Occipital lobe (tissue), 2 donors: ENCODE measurements around the gene SH2D7. TPM values are rescaled to one million over a fixed set of nuclear protein-coding genes. Genes with fewer than 3 reads are reported as not detected.

Source experiments
- DNase-seq: peaks from one replicate; lab custom pipeline; 2025; lab: John Stamatoyannopoulos, UW
- total RNA-seq: library from RNA; depleted of rRNA; stranded (reverse); fragments of >200 nt; gene quantifications from one replicate; pipeline ENCODE4 v1.2.3, GENCODE V29; 2014

Gene SH2D7
- total RNA-seq, 1 donor from 2014 or later = not detected

- DNase-seq = no peak
These were observed 32.1 kb upstream of the SH2D7 start for GRCh38 chr15:78060232-78060631.

GRCh38 chr15:78061963-78062427, 30.4 kb upstream of the SH2D7 start:
- no peak for DNase-seq

- no peak for DNase-seq
These were observed 29.1 kb upstream of the SH2D7 start for GRCh38 chr15:78063217-78063616.

DNA sequence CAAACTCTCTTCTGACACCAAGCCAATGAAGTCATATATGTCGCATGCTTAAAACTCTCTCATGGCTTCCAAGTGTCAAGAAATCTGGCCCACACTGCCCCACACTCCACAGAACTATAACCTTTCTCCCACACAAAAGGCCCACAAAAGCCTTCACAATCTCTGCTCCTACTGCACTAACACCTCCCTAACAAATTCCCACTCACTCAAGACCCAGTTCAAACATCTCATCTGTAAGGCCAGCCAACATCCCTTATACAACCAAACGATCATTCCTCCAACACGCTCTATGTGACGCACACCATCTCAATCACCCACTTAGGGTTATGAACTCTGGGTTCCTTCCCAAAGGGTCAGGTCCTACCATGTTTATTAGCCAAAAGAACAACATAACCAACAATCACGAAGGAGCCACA, 28.4 kb upstream of the SH2D7 start:
- DNase-seq = no peak

DNA sequence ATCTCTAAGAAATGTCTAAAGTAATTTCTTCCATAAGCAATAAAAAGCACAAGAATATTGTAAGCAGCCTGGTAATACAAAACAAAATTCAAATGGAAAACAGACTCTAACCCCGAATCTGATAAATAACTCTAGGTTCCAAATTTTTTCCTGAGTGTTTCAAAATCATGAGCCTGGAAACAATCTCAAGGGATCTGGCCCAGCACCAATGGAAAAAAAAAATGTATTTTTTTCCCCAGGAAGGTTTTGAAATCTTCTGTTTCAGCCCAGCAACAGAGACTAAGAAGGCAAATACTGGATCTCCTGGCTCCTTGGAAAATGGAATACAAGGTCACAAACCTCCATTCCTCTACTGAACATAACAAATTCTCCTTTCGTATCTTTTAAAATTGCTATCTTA, 27.8 kb upstream of the SH2D7 start:
- DNase-seq = no peak

GRCh38 chr15:78065284-78065872, 27.0 kb upstream of the SH2D7 start:
- no peak for DNase-seq

- no peak for DNase-seq
These were observed 26.1 kb upstream of the SH2D7 start for GRCh38 chr15:78065973-78066946.

- no peak for DNase-seq
These were observed 24.8 kb upstream of the SH2D7 start for GRCh38 chr15:78067328-78068228.

DNA sequence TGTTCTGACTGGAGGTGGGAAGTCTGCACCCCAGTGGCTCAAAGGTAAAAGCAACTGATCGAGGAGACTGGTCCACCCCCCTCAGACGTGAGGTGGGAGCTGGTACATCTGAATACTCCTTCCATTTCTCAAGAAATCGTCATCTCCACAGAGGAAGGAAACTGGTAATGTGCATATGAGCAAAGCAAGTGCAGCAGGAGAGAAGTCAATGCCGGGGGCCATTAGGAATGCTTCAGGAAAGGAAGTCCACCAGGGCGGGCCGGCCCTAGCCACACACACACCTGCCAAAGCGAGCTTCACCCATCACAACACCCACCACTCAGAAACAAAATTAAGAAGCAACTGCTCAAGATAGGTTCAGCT, 23.3 kb upstream of the SH2D7 start:
- no peak for DNase-seq

DNA sequence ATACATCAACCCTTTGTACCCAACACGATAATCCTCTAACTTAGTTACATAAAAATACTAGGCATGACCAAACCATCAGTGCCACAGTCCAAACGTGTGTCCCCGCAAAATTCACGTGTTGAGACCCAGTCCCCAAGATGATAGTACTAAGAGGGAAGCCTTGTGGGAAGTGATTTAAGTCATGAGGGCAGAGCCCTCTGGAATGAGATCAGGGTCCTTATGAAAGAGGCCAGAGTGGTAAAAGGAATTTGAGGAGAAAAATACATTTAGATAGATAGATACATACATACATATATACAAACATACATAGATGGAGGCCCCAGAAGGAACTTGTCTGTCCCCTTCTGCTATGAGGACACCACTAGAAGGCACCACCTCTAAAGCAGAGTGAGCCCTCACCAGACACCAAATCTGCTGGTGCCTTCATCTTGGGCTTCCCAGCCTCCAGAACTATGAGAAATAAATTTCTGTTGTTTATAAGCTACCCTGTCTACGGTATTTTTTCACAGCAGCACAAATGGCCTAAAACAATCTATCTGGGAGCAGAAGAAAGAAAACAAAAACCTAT, 22.8 kb upstream of the SH2D7 start:
- no peak for DNase-seq

- DNase-seq = no peak
These were observed 22.2 kb upstream of the SH2D7 start for GRCh38 chr15:78070049-78070700.

DNA sequence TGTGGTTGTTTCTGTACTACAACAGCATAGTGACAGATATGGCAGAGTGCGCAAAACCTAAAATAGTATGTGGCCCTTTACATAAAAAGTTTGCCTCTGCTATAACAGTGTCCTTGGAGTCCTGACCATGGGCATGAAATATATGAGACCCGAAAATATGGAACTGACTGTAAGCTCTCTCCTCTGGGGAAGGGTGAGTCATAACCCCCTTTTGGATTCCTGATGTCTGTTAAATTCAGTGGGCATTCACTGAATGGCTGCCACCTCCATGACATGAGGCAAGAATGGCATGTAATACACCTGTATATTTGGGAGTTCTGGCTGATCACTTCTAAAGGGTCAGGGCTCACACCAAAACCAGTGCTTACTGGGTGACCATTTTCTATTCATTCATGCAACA, 21.0 kb upstream of the SH2D7 start:
- no peak for DNase-seq

DNA sequence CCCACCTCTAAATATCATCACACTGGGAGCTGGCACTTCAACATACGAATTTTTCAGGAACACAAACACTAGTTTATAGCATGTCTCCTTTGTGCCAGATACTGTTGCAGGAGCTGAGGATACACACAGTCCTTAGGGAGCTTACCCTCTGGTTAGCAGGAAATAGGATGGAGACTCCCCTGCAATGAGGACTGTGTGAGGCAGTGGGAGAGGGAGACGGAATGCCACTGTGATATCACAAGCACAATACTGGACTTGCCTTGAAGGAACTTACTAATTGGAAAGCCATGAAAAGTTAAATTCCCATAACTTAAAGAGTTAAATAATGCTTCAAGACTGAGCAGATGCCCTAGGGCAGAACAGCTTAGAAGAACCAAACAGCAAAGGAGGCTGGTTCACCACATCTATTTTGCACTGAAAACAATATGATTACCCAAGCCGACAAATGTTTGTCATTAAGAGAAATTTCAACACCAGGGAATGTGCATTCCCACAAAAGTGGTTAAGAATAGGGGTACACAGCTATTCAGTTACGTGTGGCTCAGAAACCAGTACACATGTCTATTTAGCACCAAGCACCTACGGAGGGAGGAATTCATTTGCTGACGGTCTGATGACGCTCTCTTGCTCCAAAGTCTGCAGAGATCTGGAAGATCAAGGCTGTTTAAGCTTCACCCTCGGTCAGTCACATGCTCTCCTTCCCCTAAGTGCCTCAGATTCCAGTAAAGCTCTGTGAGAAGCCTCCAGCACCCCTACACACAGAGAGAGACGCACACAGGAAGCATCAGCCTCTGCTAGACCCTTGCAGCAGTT, 20.1 kb upstream of the SH2D7 start:
- DNase-seq = no peak

DNA sequence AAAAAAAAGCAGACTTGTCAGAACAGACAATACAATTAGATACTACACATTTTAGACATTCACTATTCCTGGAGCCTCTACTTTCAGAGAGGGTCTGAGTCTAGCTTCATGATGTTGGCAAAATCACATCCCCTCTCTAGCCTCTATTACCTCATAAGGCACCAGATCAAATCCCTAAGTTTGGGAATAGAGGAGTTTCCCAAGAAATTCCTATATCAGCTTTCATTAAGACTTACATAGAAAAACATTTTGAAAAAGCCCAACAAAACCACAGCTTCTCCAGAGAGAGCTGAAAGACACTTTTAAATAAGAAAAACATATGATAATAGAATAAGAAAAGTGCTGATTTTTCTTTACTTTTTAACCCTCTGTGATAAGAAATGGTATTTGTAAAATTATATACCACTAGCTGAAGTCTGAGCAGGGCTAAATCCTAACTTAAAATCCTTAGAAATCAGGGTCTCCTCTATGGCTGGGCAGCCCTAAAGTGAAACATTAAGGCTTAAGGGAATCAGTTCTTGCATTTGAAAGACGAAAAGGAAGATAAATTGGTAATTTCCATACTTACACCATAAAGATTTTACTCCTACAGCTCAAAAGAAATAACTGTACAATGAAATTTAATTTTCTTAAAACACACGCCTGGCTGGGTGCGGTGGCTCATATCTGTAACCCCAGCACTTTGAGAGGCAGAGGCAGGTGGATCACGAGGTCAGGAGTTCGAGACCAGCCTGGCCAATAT, 19.1 kb upstream of the SH2D7 start:
- no peak for DNase-seq

GRCh38 chr15:78075490-78076230, 16.7 kb upstream of the SH2D7 start:
- no peak for DNase-seq

DNA sequence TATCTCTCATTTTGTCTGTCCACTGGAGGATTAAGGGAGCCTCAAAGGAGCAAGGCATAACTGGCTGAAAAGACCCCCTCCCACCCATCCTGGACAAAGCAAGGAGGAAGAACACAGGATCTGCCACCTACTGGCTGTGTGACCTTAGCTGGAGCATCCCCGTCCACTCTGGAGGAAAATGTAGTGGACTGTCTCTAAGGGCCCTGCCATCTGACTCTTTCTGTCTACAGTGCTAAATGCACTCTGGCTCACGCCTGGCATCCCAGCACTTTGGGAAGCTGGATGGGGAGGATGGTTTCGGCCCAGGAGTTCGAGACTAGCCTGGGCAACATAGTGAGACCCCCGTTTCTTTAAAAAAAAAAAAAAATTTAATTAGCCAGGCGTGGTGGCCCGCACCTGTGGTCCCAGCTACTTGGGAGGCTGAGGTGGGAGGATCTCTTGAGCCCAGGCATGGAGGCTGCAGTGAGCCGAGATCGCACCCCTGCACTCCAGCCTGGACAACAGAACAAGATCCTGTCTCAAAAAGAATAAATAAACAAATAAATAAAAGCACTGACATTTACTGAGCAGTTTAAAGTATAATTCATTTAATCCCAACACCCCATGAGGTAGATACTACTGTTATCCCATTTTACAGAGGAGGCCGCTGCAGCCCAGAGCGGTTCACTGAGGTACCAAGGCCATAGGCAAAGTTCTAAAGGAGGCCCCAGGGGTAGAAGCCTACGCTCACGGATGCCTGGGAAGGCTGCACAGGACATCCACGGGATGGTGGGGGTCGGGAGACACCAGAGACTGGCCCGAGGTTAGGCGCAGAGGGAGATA, 15.9 kb upstream of the SH2D7 start:
- no peak for DNase-seq

GRCh38 chr15:78077053-78077870, 15.1 kb upstream of the SH2D7 start, which contains the start of gene TBC1D2B:
TBC1D2B (minus strand) TSS chr15:78077711; CDS start chr15:78077652, 59 bp downstream.
- no peak for DNase-seq
